Neuronal stem cell (in vitro differentiated cells): ENCODE data around the gene ARHGEF16.
A peak's percentile ranks its signal among the peaks of the same experiment; 100 is the strongest.

Source experiments
- DNase-seq: peaks from one replicate; pipeline ENCODE4 v3.0.0-alpha.2; 2013; ENCODE audit warnings: low spot score
- H2AFZ ChIP-seq: one replicate; pipeline ENCODE4 v1.6.1; 2013; ENCODE audit warnings: mild to moderate bottlenecking, low read length, inconsistent platforms
- H2AK5ac ChIP-seq: 2 replicates; pipeline ENCODE4 v1.6.1; 2013; ENCODE audit warnings: low read depth, mild to moderate bottlenecking, inconsistent platforms, low read length, moderate library complexity, mixed read lengths
- H2BK120ac ChIP-seq: 2 replicates; pipeline ENCODE4 v1.6.1; 2013; ENCODE audit warnings: low read depth, mild to moderate bottlenecking, inconsistent platforms, low read length, moderate library complexity, mixed read lengths
- H2BK12ac ChIP-seq: one replicate; pipeline ENCODE4 v1.6.1; 2013; ENCODE audit warnings: low read length, inconsistent platforms
- H2BK15ac ChIP-seq: 2 replicates; pipeline ENCODE4 v1.6.1; 2013; ENCODE audit warnings: mild to moderate bottlenecking, low read length, inconsistent platforms, mixed read lengths
- H2BK5ac ChIP-seq: one replicate; pipeline ENCODE4 v1.6.1; 2013; ENCODE audit warnings: inconsistent platforms, mild to moderate bottlenecking, low read length, moderate library complexity
- H3K14ac ChIP-seq: one replicate; pipeline ENCODE4 v1.6.1; 2013; ENCODE audit warnings: low read length, inconsistent platforms
- H3K18ac ChIP-seq: 2 replicates; pipeline ENCODE4 v1.6.1; 2013; ENCODE audit warnings: low read length, inconsistent platforms
- H3K23ac ChIP-seq: 2 replicates; pipeline ENCODE4 v1.6.1; 2013; ENCODE audit warnings: low read depth, mild to moderate bottlenecking, mixed read lengths, low read length, inconsistent platforms; ENCODE audit not compliant: poor library complexity
- H3K27ac ChIP-seq: replicated peaks from 3 replicates; pipeline ENCODE4 v1.5.1; 2013; ENCODE audit warnings: low read length, inconsistent platforms
- H3K27me3 ChIP-seq, 3 experiments: 2 replicates each; pipeline ENCODE4 v1.6.1; 2013; ENCODE audit warnings: low read length in 3 of 3, mild to moderate bottlenecking in 2 of 3, inconsistent platforms in 1 of 3, low read depth in 1 of 3, mixed read lengths in 1 of 3, moderate library complexity in 1 of 3; ENCODE audit not compliant: control insufficient read depth in 3 of 3, insufficient read depth in 3 of 3
- H3K36me3 ChIP-seq, 2 donors: replicated peaks in 1 of 2; 2 replicates each; pipeline ENCODE4 v1.6.1; 2013; ENCODE audit warnings: low read length in 2 of 2; ENCODE audit not compliant: control insufficient read depth in 2 of 2, insufficient read depth in 2 of 2
- H3K4ac ChIP-seq: 2 replicates; pipeline ENCODE4 v1.6.1; 2013; ENCODE audit warnings: inconsistent platforms, mild to moderate bottlenecking, low read length, moderate library complexity
- H3K4me1 ChIP-seq, 2 donors: 1 replicate in 1 of 2; 2 replicates in 1 of 2; pipeline ENCODE4 v1.6.1; 2013; ENCODE audit warnings: low read length in 2 of 2, low read depth in 1 of 2; ENCODE audit not compliant: control insufficient read depth in 2 of 2, insufficient read depth in 1 of 2
- H3K4me2 ChIP-seq: one replicate; pipeline ENCODE4 v1.6.1; 2013; ENCODE audit warnings: mild to moderate bottlenecking, low read length, inconsistent platforms; ENCODE audit not compliant: insufficient read depth, poor library complexity, severe bottlenecking
- H3K4me3 ChIP-seq, 2 donors: 2 replicates each; pipeline ENCODE4 v1.5.1; 2013; ENCODE audit warnings: low read length in 2 of 2, mild to moderate bottlenecking in 2 of 2, inconsistent platforms in 1 of 2, moderate library complexity in 1 of 2
- H3K79me1 ChIP-seq: one replicate; pipeline ENCODE4 v1.6.1; 2013; ENCODE audit warnings: low read depth, mild to moderate bottlenecking, inconsistent platforms, low read length, moderate library complexity
- H3K9ac ChIP-seq: one replicate; pipeline ENCODE4 v1.6.1; 2013; ENCODE audit warnings: mild to moderate bottlenecking, low read depth, low read length, inconsistent platforms; ENCODE audit not compliant: poor library complexity
- H3K9me3 ChIP-seq, 2 donors: replicated peaks in 1 of 2; 2 replicates each; pipeline versions ENCODE3 to v1.6.1; 2013; ENCODE audit warnings: low read length in 2 of 2, mild to moderate bottlenecking in 2 of 2, inconsistent platforms in 1 of 2, low read depth in 1 of 2, mixed read lengths in 1 of 2, moderate library complexity in 1 of 2; ENCODE audit not compliant: control insufficient read depth in 2 of 2, insufficient read depth in 1 of 2
- H4K8ac ChIP-seq: one replicate; pipeline ENCODE4 v1.6.1; 2013; ENCODE audit warnings: low read depth, mild to moderate bottlenecking, inconsistent platforms, low read length, moderate library complexity
- H4K91ac ChIP-seq: one replicate; pipeline ENCODE4 v1.6.1; 2013; ENCODE audit warnings: low read length, low read depth, mild to moderate bottlenecking, inconsistent platforms; ENCODE audit not compliant: poor library complexity
- WGBS, 2 donors: extraction: QIAGEN DNeasy Blood & Tissue Kit; methylation state at CpG; one replicate each; pipeline ENCODE4 v1.1.7; 2013; ENCODE audit warnings: missing lambda C conversion rate in 2 of 2, mixed read lengths in 1 of 2; ENCODE audit not compliant: insufficient read length in 2 of 2, insufficient replicate concordance in 1 of 2; ENCODE audit errors: extremely low coverage in 2 of 2; 5-methylcytosine and 5-hydroxymethylcytosine counted together

Gene ARHGEF16

GRCh38 chr1:3433076-3433475 lies 21.4 kb upstream of the ARHGEF16 start:
- Histone ChIP-seq H2BK5ac (no peak overlapping the region), H3K9me3 (peaks cover 3 to 5% of the 10 kb centered on the region in 2 donors), H2BK120ac (no peak overlapping the region), H3K4me3 (no peak overlapping the region), H3K27me3 (peaks cover 0 to 39% (median 0%) of the 10 kb centered on the region in 3 experiments), H2BK12ac (no peak overlapping the region), H3K79me1 (peaks cover 9% of the 10 kb centered on the region), H3K27ac (no peak overlapping the region), H3K4me1 (peaks cover 0 to 4% of the 10 kb centered on the region in 2 donors), H3K14ac (no peak overlapping the region), H3K9ac (no peak overlapping the region), H3K4ac (peak overlapping the region; percentile 95), H3K4me2 (no peak overlapping the region), H2BK15ac (no peak overlapping the region), H2AFZ (no peak overlapping the region), H3K23ac (no peak overlapping the region), H4K91ac (peak overlapping the region; percentile 72), H2AK5ac (peak overlapping the region; percentile 63), H3K18ac (peak overlapping the region; percentile 71), H3K36me3 (no peaks in the 10 kb centered on the region), H4K8ac (no peak overlapping the region)
- WGBS, 2 donors: no CpG with 5 or more reads among the region's 14 CpGs
- DNase-seq: no peak

- Histone ChIP-seq H2AK5ac (no peak overlapping the region), H3K23ac (no peak overlapping the region), H3K4me2 (no peak overlapping the region), H3K4me3 (no peak overlapping the region), H3K27me3 (peaks cover 0 to 34% (median 0%) of the 10 kb centered on the region in 3 experiments), H2BK12ac (no peak overlapping the region), H3K9ac (no peak overlapping the region), H2AFZ (no peak overlapping the region), H3K79me1 (peaks cover 9% of the 10 kb centered on the region), H3K36me3 (no peaks in the 10 kb centered on the region), H3K4ac (no peak overlapping the region), H3K18ac (peak overlapping the region; percentile 74), H2BK5ac (no peak overlapping the region), H3K9me3 (peaks cover 3 to 5% of the 10 kb centered on the region in 2 donors), H4K8ac (no peak overlapping the region), H3K4me1 (peaks cover 0 to 4% of the 10 kb centered on the region in 2 donors), H3K14ac (no peak overlapping the region), H2BK120ac (no peak overlapping the region), H2BK15ac (no peak overlapping the region), H4K91ac (no peak overlapping the region), H3K27ac (no peak overlapping the region)
- no CpG with 5 or more reads among the region's 31 CpGs for WGBS, 2 donors
- DNase-seq: no peak
These were observed 20.7 kb upstream of the ARHGEF16 start for GRCh38 chr1:3433596-3434320.

- Histone ChIP-seq H3K4ac (no peak overlapping the region), H3K36me3 (no peaks in the 10 kb centered on the region), H3K4me2 (no peak overlapping the region), H2BK12ac (peak overlapping the region; percentile 54), H4K91ac (no peak overlapping the region), H3K9ac (peak overlapping the region; percentile 57), H4K8ac (no peak overlapping the region), H3K18ac (peak overlapping the region; percentile 27), H3K79me1 (peaks cover 9% of the 10 kb centered on the region), H3K23ac (peak overlapping the region; percentile 82), H3K9me3 (peaks cover 3 to 5% of the 10 kb centered on the region in 2 donors), H3K4me1 (peaks cover 0 to 8% of the 10 kb centered on the region in 2 donors), H3K4me3 (no peak overlapping the region), H2BK120ac (no peak overlapping the region), H3K27me3 (peaks cover 0 to 35% (median 0%) of the 10 kb centered on the region in 3 experiments), H3K14ac (peak overlapping the region; percentile 67), H2AK5ac (no peak overlapping the region), H2BK5ac (no peak overlapping the region), H3K27ac (no peak overlapping the region), H2BK15ac (no peak overlapping the region), H2AFZ (no peak overlapping the region)
- WGBS, 2 donors: no CpG with 5 or more reads among the region's 40 CpGs
- no peak for DNase-seq
These were observed 19.9 kb upstream of the ARHGEF16 start for GRCh38 chr1:3434406-3435110.

GRCh38 chr1:3435666-3436065 lies 18.8 kb upstream of the ARHGEF16 start:
- Histone ChIP-seq H3K4me1 (peaks cover 0 to 16% of the 10 kb centered on the region in 2 donors), H2AK5ac (peak overlapping the region; percentile 44), H3K14ac (peak overlapping the region; percentile 33), H2BK120ac (no peak overlapping the region), H2BK5ac (no peak overlapping the region), H3K27ac (no peak overlapping the region), H3K36me3 (no peaks in the 10 kb centered on the region), H3K4me3 (no peak overlapping the region), H3K27me3 (peaks cover 0 to 41% (median 0%) of the 10 kb centered on the region in 3 experiments), H2BK12ac (peak overlapping the region; percentile 89), H2AFZ (no peak overlapping the region), H3K18ac (peak overlapping the region; percentile 36), H4K91ac (no peak overlapping the region), H3K4ac (no peak overlapping the region), H4K8ac (no peak overlapping the region), H2BK15ac (no peak overlapping the region), H3K79me1 (peaks cover 9% of the 10 kb centered on the region), H3K4me2 (no peak overlapping the region), H3K9ac (peak overlapping the region; percentile 40), H3K23ac (no peak overlapping the region), H3K9me3 (peaks cover 3 to 5% of the 10 kb centered on the region in 2 donors)
- no peak for DNase-seq
- WGBS, 2 donors: no CpG with 5 or more reads among the region's 21 CpGs
